GM03348 (cell line): ENCODE measurements around the gene FKBP7.
"Not testable (repeated sequence)": the region's sequence is repeated elsewhere in the genome, so short reads cannot be mapped to it uniquely, and the experiment has no call there.

ENCODE experiments used
- DNase-seq: peaks from one replicate; pipeline ENCODE4 v3.0.0; 2012; ENCODE audit warnings: low spot score

The FKBP7 gene

DNA sequence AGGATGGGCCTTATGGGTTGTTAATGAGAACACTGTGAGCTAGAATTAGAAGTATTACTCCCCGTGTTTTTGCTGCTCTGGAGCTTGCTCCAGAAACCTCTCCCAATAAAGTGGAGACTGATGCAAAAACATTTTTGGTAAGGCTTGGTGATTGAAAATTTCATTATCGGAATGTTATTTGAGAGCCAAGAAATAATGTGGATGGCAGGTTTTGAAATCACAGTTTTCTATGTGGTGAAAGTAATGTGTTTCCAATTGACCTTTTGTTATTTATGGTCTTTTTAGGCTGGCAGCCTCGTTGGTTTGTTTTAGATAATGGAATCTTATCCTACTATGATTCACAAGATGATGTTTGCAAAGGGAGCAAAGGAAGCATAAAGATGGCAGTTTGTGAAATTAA is 7.0 kb upstream of the FKBP7 start:
- peak; percentile 16 for DNase-seq

DNA sequence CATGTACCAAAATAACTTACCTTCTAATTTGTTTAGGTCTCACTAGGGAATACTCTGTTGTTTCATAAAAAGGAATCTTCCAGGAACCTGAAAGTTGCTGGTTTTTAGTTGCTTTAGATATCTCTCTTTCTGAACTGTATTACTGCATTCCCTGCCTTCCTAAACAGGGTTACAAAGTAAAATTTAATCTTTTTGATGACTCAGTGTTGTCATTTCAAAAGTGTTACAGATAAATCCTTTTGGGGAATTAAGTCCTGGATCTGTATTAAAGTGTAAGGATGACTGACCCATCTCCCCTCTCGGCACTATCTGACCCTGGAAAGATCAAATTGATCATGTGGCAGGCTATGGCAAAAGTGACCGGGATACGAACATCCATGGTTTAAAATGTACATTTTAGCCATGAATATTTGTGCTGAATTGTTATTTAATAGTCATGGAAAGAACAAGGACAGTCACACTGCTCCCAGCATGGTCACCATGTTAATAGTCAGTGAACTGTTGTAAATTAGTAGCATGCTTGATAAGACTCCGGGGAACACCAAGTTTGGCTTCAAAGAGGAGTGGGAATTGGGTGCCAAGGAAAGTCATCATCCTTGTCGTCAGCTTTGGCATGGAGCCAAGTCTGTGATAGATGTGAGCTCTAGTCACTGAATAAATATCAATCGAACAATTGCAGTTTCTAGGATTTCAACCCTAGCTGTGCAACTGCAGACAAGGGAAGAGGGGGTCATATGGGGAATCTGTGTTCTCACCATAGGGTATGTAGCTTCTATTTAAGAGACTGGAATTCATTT is 6.0 kb upstream of the FKBP7 start:
- DNase-seq = no peak

DNA sequence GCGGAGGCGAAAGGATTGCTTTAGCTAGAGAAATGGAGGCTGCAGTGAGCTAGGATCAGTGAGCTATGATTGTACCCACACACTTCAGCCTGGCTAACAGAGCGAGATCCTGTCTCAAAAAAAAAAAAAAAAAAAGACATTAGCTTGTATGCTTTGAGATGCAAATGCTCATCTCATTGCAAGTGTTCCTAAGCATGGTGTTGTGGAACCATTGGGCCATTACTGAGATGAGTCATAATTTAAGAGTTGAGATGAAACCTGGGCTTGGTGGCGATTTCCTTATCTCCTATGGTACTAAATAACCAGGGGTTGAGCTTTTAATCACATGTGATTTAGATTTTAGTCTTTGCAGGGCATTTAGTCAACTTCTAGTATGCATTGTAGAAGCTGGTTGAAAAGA is 4.0 kb upstream of the FKBP7 start:
- DNase-seq = no peak

DNA sequence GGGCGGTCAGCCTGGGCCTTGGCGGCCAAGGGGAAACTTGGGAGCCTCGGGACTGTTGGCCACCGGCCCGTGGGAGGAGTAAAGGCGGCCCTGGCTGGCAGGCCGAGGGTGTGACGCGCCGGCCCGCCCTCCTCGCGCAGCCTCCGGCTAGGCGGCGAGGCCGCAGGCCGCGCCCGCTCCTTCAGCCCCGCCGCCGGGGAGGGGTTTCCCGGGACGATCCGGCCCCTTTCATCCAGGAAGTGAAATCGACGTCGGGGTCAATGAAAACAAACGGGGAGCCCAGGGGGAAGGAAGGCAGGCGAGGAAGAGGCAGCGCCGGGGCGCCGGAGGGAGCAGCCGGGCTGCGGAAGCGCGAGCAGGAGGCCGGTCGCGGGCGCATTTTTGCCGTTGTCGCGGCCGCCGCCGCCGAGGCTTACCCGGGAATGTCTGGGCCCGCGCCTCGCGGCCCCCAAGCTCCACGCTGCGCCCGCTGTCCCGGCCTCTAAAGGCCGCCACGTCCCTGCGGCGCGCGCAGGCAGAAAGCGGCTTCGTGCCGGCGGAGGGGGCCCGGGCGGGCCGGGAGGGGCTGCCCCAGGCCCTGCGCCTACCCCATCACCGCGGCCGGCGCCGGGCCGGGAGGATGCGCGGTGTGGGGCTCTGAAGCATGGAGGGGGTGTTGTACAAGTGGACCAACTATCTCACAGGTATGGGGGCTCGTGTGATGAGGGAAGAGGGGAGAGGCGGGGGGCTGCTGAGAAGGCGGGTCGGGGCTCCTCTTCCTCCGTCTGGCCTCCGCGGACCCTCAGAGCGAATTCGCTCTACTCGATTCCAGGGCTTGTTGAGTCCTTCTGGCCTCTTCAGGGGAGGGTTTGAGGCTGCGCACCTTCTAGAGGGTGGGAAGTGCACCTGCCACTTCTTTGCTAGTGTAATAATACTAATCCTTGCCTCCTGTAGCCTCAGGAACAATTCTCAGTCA is 2.1 kb upstream of the FKBP7 start, which contains the start of gene PLEKHA3:
TSS of gene PLEKHA3 (plus strand) at position 231 of the 955 bp plus-strand sequence. CDS start at position 644, 413 bp downstream.
- DNase-seq = peak; percentile 98

DNA sequence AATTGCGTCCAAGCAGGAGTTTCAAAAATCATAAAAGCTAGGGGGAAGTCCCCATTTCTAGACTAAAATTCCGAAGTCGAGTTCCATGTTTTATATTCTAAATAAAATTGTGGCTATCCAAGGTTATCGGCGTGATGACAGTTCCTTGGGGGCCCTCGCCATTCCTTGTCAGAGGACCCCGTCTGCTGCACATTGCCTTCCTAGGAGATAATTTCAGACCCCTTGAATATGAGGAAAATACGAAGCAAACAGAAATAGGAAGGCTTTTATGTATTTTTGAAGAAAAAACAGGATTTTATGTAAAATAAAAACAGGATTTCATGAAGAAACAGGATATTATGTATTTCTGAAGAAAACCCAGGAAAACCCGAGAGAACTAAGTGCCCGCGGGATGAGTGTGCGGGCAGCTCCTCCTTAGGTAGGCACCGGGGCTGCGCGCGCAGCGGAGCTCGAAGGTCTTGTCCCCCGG is 1.4 kb upstream of the FKBP7 start:
- no peak for DNase-seq

DNA sequence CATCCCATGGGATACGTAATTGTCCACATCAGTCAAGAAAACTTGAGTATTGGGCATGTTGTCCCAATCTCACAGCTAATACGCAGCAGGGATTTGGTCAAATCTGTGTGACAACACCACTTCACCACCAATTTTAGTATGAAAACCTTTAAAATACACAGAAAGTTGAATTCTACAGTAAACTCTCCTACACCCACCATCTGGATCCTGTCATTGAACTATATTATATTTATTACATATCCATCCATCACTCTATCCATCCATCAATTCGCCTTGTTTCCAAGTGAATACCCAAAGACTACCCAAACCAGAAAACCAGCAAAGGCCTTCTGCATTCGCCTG is 846 bp upstream of the FKBP7 start:
- no peak for DNase-seq

DNA sequence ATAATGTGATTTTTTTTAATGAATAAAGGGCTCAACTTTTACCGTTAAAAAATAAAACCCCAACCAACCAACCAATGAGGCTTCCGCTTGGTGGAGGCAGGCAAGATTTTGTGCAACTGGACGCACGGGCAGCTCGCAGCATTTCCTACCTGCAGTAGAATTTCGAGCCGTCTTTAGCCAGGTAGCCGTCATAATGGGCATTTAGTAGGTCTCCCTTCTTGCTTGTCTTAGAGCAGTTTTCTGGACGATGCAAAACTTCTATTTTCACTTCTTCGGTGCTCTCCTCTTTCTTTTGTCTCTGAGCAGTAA is 316 bp downstream of the FKBP7 start:
- peak; percentile 25 for DNase-seq

DNA sequence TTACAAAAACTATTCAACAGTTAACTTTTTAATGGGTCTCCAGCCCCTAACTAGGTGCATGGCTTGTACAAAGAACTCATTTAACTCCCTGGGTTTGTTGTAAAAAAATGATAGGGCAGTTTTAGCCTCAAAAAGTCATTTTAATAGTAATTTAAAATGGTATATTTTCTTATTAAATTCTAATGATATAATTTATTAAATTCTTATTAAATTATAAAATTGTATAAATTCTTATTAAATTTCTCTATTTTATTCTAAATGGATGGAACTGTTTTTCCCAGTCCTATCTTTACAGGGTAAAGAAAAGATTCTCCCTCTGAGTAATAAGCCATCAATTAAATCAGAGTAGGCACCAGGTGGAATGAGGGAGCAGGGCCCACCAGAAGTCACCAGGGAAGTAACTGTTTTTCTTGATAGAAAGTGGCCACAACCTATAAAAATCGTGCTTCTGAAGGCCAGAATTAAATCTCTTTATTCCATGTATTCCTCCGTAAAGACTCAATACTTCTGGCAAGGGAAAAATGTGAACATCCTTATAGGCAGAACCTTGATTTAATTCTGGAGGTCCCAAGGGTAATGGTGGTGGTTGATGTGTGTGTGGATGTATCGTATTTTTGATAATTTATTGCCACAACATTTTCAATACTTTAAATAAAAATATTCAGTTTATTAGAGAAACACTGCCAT is 814 bp downstream of the FKBP7 start:
- no peak for DNase-seq

DNA sequence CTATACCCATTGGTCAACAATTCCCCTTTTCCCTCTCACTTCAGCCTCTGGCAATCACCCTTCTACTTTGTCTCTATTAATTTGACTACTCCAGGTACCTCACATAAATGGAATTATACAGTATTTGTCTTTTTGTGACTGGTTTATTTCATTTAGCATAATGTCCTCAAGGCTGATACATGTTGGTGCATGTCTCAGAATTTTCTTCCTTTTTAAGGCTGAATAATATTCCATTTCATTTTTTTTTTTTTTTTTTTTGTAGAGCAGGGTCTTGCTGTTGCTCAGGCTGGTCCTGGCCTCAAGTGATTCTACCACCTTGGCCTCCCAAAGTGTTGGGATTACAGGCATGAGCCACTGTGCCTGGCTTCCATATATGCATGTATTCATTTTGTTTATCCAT is 1.9 kb downstream of the FKBP7 start:
- DNase-seq = no peak

DNA sequence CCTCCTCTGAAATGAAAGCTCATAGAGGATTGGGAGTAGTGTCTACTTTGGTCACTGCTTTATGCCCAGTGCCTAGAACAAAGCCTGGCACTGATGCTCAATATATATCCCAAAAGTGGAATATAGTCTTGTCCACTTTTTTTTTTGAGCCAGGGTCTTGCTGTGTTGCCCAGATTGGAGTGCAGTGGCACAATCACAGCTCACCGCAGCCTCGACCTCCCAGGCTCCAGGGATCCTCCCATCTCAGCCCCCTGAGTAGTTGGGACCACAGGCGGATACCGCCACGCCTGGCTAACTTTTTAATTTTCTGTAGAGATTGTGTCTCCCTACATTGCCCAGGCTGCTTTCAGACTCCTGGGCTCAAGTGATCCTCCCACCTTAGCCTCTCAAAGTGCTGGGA is 3.8 kb downstream of the FKBP7 start:
- no peak for DNase-seq

DNA sequence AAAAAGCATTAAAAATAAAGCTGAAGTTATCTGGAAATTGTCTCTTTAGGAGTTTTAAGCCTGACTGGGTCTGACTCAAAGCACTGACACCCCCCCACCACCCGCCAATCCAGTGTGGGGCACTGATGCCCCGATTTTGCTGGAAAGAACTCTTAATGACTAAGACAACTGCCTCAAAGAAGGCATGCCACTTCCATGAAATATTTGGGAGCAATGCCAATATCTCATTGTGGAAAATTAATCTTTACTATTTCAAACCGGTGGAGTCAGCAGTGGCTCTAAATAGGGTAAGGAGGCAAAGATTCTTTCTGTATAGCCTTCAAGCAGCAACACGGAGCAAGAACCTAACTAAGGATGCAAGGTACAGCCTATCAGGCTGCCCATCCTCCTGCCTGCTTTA is 4.5 kb downstream of the FKBP7 start:
- DNase-seq = no peak

DNA sequence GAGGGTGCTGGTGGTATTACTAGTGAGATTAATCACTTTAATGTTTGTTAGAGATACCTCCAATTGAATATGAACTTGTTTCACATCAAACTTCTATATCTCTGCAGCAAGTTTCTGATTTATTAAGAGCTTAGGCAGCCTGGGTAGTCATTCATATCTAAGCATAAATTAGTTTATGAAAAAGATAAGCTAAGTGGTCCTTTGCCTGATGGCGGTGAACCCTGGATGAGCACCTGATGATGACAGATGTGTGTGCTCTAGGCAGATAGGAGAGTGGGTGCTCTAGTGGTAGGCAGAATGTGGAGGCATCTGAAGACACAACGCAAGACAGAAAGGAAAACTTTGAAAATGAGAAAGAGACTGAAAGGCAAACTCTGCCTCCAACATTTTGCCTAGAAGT is 5.0 kb downstream of the FKBP7 start:
- DNase-seq = no peak

DNA sequence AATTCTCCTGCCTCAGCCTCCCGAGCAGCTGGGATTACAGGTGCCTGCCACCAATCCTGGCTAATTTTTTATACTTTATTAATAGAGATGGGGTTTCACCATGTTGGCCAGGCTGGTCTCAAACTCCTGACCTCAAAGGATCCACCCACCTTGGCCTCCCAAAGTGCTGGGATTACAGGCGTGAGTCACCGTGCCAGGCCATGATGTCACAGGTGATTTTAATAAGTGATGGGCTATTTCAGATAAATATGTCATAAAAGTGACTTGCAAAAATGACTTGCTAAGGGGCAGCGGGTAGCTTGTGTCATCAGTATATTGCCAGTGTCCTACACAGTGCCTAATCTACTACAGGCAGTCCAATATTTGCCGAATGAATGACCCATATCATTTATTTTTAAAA is 7.1 kb downstream of the FKBP7 start:
- not testable (repeated sequence) for DNase-seq

DNA sequence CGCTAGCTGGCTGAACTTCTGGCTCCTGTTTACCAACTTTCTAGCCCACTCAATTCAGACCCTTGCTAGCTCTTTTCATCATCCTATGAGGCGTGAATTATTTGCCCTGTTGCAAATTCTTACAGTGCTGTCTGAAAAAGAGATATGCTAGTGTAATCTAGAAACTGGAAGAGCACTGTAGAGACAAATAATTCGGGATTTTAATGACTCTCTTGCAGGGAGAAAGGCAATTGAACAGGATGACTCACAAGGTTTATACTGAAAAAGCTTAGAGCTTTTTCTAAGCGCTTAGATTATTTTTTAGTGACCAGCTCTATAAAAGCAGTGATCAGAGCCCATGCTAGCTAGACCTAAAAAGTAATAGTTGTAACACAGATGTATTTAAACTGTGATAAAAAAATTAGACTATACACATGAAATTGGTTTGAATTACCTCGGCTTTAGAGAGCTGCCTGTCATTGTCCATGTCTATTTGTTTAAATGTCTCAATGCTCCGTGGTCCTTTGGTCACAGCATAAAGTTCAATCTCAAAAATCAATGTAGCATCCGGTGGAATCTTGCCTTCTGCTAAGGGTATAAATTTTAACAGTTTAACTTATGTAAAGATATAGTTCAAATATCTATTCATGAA is 9.1 kb downstream of the FKBP7 start:
- DNase-seq = no peak

DNA sequence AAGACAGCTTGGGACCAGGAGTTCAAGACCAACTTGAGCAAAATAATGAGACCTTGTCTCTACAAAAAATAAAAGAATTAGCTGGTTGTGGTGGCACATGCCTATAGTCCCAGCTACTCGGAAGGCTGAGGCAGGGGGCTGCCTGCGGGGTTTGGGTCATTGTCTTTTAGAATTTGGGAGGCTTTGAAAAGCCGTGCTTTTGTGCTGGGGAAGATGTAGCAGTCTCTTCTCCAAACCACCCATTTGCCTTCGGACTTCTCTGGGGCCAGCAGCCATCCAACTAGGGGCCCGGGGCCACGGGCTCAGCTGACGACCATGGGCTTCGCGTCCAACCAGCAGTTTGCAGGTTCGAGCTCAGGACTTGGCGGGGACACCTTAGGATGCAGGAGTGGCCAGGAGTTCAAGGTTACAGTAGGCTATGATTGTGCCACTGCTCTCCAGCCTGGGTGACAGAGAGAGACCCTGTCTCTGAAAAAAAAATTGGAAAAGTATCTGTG is 21.0 kb downstream of the FKBP7 start:
- DNase-seq = no peak

DNA sequence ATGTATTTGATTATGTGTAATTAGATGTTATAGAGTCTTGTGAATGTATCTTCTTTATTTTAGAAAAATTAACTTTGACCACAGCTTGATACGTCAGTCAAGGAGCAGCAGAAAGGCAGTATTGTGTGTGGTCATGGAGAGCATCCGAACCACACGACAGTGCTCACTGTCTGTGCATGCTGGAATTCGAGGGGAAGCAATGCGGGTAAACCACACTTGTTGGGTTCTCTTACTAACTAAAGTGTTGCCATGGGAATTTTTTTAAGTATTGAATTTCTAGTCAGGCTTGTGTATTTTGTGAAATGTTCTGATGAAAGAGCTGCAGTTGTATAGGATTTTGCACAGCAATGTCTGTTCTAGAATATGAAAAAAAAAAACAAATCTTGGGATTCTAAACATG is 22.5 kb downstream of the FKBP7 start:
- DNase-seq = no peak

DNA sequence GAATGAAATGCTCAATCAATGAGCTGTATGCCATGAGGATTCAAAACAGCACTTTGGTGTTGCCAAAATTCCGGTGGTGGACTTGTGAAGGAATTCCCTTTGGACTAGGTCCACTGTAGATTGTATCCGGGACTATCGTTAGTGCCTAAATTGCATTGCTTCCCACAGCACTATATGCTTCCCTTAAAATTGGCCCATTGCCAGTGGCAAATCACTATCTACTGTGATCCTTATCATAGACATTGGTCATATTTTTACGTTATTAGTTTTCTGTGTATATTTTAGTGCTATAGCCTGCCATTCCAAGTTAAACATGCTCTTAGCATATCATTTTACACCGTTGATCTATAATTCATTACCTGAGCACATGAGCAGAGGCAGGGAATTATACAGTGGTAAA is 25.5 kb downstream of the FKBP7 start:
- no peak for DNase-seq

DNA sequence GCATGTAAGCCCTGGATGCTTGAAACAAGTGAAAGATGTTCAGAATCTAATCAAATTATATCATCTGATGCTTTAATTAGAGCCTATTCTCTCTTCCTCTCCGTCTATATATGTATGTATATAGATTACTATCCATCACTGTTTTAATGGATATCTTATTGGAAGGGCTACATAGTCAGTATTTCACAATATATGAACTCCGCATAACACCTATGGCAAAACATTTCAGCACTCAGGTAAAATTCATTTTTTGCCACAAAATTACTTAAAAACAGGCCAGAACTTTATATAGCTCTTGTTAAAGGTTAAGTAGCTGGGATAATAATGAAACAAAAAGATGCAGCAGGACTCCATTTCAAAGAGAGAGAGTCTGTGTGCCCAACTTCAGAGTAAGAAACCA is 26.1 kb downstream of the FKBP7 start:
- DNase-seq = no peak

DNA sequence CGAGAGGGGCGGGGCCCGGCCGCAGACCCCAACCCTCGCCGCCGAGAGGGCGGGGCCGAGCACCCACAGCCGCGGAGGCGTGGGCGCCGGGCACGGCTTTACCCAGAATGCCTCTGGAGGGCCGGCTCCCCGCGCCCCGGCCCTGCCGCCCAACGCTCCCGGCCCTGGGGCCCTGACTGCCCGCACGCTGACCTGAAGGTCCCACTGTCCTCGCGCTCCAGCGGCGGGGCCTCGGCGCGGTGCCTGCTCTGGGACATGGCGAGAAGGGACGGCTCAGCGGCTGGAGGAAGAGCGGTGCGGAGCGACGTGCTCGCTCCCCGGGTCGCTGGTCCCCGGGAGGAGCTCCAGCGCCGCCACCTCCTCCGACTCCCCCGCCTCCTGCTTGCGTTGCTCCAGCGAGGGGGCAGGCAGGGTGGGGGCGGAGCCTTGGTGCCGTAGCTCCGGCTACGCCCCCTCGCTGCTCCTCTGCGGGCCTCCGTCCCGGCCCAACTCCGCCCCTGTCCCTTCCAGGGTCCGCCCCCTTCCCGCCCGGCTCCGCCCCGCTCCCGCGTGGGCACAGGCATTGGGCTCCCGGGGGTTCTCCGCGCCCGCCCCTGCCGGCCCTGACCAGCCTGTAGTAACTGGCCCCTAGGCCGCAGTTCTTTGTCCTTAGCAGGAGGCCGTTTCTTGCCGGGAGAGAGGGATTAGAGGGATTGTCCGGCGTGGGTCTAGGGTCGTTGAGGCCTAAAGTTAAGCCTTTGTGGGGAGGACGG is 27.4 kb downstream of the FKBP7 start, which contains the start of the genes PJVK and PRKRA:
TSS of gene PJVK (plus strand) at position 605 of the 752 bp plus-strand sequence. CDS start 2,032 bp downstream, outside the sequence.
TSS of gene PRKRA (minus strand) at position 402 of the 752 bp plus-strand sequence. CDS start at position 257, 145 bp downstream.
- peak; percentile 99 for DNase-seq

DNA sequence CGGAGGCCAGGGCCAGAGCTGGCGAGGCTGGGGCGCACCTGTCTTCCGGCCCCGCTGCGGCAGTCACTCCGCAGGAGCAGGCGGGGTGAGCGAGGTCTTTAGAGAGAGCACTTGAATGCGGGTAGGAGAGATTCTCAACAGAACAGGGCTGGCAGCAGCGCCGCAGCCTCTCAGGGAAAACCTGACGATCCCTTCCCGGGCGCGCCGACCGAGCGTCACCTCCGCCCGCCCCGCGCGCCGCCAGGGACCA is 28.0 kb downstream of the FKBP7 start:
- DNase-seq = no peak
